Left renal cortex interstitium (tissue), 4 donors: ENCODE results near the gene AP4M1. TPM values are rescaled to one million over a fixed set of nuclear protein-coding genes. Genes with fewer than 3 reads are reported as not detected.

ENCODE experiments used
- DNase-seq, 4 donors: peaks; one replicate each; pipeline ENCODE4 v3.0.0-alpha.2; 2013; ENCODE audit warnings: low read depth in 4 of 4, low spot score in 2 of 4, missing footprints in 1 of 4
- polyA plus RNA-seq, 4 donors: library from polyadenylated mRNA; unstranded; fragments of 120-200 nt; gene quantifications; one replicate each; pipeline ENCODE4 v1.2.1, GENCODE V29; 2013; ENCODE audit not compliant: insufficient read length in 4 of 4

AP4M1 gene
- polyA plus RNA-seq, 4 donors: 28.0 to 38.0 (median 36.7) TPM

DNA sequence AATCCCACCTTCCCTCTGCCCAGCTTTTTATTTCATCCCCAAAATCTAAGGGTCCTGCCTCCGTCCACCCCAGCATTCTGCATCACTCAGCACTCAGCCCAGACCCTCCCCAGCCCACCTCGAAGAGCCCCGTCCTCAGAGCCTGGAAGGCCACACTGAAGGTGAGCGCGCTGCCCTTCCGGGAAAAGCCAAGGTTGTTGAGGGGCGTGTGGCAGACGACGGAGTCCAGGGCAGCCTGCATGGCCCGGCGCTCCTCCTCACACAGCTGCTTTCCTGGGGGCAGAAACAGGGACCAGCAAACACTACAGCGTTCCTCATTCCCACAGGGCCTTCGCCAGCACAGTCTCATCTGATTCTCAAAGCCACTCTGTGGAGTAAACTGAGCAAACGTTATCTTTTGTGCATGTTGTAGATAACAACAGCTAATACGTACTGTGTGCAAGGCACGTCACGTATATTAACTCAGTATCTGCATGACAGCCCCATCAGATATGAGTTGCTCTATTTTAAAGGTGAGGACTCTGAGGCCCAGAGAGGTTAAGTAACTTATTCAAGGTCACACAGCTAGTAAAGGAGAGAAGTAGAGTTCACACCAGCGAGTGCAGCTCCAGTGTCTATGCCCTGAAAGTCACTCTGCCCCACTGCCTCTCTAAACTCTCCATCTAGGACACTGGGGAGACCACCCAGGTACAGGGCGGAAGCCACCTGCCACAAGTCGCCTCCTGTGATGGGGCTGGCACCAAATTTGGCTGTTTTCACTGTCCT, 54.3 kb downstream of the AP4M1 start:
- DNase-seq: no peak

DNA sequence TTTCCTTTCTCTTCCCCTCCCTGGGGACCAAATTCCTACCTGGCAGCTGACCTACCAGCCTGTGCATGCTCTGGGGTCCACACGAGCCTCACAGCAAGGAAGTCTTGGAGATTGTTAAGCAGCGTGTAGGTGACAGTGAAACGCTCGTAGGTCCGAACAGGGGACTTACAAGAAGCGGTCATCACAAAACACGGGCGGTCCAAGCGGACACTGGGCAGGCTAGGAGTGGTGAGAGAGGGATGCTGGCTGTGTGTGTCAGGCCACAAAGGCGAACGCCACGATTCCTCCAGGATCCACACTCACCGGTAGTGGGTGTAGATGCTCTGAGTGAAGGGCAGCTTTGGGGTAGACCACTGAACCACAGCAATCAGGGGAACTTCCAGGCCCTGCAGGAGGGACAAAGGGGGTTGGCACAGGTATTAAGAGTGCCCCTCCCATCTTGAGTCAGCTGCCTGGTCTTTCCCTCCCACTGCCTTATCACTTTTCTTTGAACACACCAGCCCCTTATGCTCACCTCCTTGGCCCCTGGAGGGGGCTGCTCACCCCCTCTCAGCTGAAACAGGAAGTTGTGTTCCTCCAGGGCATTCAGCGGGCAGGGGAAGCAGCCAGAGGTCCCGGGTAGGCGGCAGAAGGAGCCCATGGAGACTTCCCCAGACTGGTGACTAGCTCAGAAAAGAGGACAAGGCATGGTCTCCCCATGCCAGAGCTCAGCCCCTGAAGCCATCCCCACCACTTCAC, 55.1 kb downstream of the AP4M1 start:
- no peak for DNase-seq

DNA sequence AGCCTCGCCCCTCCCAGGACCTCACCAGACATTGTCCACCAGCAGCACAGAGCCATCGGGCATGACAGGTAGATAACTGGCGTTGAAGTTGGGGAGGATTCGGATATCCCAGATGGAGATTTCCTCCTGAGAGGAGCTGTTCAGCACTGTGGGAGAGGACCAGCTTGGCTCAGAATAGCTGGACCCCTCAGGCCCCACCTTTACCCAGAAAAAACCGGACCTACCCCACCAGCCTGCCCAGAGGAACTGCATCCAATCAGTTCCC, 55.6 kb downstream of the AP4M1 start:
- no peak for DNase-seq

DNA sequence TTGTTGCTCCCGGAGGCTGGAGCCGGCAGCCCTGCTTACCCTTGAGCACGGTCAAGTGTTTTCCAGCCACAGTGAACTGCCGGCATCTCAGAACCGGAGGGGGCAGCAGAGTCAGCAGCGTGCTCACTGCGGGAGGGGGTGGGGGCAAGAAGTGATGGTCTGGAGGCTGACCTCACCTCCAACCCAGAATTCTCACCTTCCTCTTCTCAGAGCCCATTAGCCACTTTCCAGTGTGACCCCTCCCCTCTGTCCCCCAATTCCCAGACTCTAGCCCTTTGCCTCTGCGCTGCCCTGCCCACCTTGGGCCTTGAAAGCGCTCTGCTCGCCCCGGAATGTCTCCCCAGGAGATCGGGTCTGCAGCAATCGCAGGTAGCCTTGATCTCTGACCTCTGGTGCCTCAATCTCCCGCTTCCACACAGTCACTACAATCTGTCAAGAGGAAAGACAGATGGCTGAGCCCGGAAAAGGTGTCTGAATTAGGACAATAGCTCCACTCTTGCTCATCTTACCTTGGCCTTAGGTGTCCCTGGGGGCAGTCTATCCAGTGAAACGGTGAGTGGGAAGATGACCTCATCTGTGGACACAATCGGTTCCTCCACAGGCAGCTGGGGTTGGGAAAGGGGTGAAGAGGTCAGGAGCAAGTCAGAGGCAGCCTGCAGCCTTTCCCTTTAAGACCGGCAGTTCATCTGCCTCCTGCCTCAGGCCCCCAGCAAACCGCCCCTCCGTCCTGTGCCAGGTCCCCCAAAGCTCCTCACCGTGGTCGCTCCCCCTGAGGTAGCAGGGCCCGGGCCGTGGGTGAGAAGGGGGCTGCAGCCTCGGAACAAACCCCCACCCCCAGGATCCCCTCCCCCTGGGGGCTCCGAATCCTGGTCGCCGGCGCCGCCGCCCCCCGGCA, 56.1 kb downstream of the AP4M1 start:
- DNase-seq: no peak

Other genes with a start within 250 kb of the AP4M1 start
- under 1 TPM in 1 of 4 donors, not detected in 3; 0.14 TPM for gene OR2AE1, start 224.6 kb upstream of the AP4M1 start, polyA plus RNA-seq
- gene TRIM4, start 182.1 kb upstream of the AP4M1 start, polyA plus RNA-seq: 10 to 100 TPM; 30.8 to 39.6 (median 37.2) TPM
- gene GJC3, start 172.0 kb upstream of the AP4M1 start, polyA plus RNA-seq: 1 to 10 TPM in 3 of 4 donors, under 1 TPM in 1; 0.76 to 1.4 (median 1.2) TPM
- gene AZGP1, start 125.6 kb upstream of the AP4M1 start, polyA plus RNA-seq: 10 to 100 TPM; 52.2 to 69.0 (median 62.5) TPM
- gene ZKSCAN1, start 86.0 kb upstream of the AP4M1 start, polyA plus RNA-seq: 10 to 100 TPM; 43.3 to 71.5 (median 57.5) TPM
- 10 to 100 TPM; 21.4 to 22.8 (median 22.2) TPM for gene ZSCAN21, start 51.9 kb upstream of the AP4M1 start, polyA plus RNA-seq
- 10 to 100 TPM; 46.5 to 57.6 (median 51.6) TPM for gene ZNF3, start 19.9 kb upstream of the AP4M1 start, polyA plus RNA-seq
- 100 to 1,000 TPM; 124 to 140 (median 136) TPM for gene COPS6, start 12.7 kb upstream of the AP4M1 start, polyA plus RNA-seq
- gene MCM7, start 246 bp upstream of the AP4M1 start, polyA plus RNA-seq: 100 to 1,000 TPM; 140 to 174 (median 160) TPM
- gene TAF6, start 17.7 kb downstream of the AP4M1 start, polyA plus RNA-seq: 10 to 100 TPM; 52.0 to 73.0 (median 58.6) TPM
- 10 to 100 TPM; 33.9 to 51.6 (median 46.0) TPM for gene CNPY4, start 18.0 kb downstream of the AP4M1 start, polyA plus RNA-seq
- gene MBLAC1, start 25.3 kb downstream of the AP4M1 start, polyA plus RNA-seq: 1 to 10 TPM; 1.7 to 2.5 (median 1.9) TPM
- gene LAMTOR4, start 47.3 kb downstream of the AP4M1 start, polyA plus RNA-seq: 100 to 1,000 TPM in 3 of 4 donors, 10 to 100 TPM in 1; 97.0 to 134 (median 116) TPM
- gene TRAPPC14, start 57.1 kb downstream of the AP4M1 start, polyA plus RNA-seq: 10 to 100 TPM; 18.6 to 27.7 (median 23.6) TPM
- gene GAL3ST4, start 67.0 kb downstream of the AP4M1 start, polyA plus RNA-seq: 1 to 10 TPM; 5.7 to 8.0 (median 6.3) TPM
- gene GPC2, start 75.7 kb downstream of the AP4M1 start, polyA plus RNA-seq: 10 to 100 TPM in 2 of 4 donors, 1 to 10 TPM in 2; 5.9 to 17.4 (median 13.1) TPM
- 10 to 100 TPM in 3 of 4 donors, 1 to 10 TPM in 1; 7.5 to 37.1 (median 22.3) TPM for gene STAG3, start 76.3 kb downstream of the AP4M1 start, polyA plus RNA-seq
- gene PVRIG, start 118.3 kb downstream of the AP4M1 start, polyA plus RNA-seq: 10 to 100 TPM in 1 of 4 donors, 1 to 10 TPM in 3; 1.7 to 12.5 (median 5.0) TPM
- gene SPDYE3, start 206.1 kb downstream of the AP4M1 start, polyA plus RNA-seq: 1 to 10 TPM; 6.9 to 9.1 (median 7.1) TPM